ENCODE data around the gene ACVR1C. TPM values are rescaled to one million over a fixed set of nuclear protein-coding genes. Genes with fewer than 3 reads are reported as not detected.
A peak's percentile ranks its signal among the peaks of the same experiment; 100 is the strongest.

The ACVR1C gene
- total and polyA plus RNA-seq, 2 donors (not counting 1 experiment from before 2014, with no cell fraction given), result 0.24 to 0.52 TPM

DNA sequence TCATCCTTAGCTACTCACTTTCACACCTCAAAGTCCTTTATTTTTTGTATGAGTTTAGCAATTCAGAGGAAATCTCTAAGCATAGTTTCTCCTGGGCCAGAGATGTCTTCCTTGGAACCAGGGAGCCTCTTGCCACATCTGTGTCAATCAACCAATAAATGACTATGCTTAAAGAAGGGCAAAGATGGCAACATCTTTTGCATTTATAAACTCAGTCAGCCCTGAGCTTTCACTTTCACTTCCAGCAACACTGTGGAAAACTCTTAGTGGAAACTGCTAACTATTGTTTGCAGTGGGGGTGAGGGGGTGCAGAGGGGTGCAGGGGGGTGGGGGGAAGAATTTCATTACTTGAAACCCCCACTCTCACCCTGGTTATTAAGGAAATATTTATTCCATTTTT is 3.4 kb downstream of the ACVR1C start:
- TF ChIP-seq EZH2 (IDR thresholded peaks at IDR 0.05; ENCODE audit: borderline replicate concordance, insufficient read depth, low read depth, low read length, poor library complexity, severe bottlenecking), result no peak
- TF ChIP-seq, protein P1, sequence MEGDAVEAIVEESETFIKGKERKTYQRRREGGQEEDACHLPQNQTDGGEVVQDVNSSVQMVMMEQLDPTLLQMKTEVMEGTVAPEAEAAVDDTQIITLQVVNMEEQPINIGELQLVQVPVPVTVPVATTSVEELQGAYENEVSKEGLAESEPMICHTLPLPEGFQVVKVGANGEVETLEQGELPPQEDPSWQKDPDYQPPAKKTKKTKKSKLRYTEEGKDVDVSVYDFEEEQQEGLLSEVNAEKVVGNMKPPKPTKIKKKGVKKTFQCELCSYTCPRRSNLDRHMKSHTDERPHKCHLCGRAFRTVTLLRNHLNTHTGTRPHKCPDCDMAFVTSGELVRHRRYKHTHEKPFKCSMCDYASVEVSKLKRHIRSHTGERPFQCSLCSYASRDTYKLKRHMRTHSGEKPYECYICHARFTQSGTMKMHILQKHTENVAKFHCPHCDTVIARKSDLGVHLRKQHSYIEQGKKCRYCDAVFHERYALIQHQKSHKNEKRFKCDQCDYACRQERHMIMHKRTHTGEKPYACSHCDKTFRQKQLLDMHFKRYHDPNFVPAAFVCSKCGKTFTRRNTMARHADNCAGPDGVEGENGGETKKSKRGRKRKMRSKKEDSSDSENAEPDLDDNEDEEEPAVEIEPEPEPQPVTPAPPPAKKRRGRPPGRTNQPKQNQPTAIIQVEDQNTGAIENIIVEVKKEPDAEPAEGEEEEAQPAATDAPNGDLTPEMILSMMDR (IDR thresholded peaks at IDR 0.05), result no peak
- Mint-ChIP-seq H3K9me3 (ENCODE audit: insufficient read depth) (peaks cover 2% of the 10 kb centered on the region), H3K4me1 (peaks cover 23% of the 10 kb centered on the region), H3K27me3 (peaks cover 25% of the 10 kb centered on the region), H3K27ac (no peak overlapping the region), H3K4me3 (no peak overlapping the region)
- Histone ChIP-seq H2AFZ (ENCODE audit: insufficient read depth, low read depth, low read length, poor library complexity, severe bottlenecking) (peak overlapping the region; percentile 7), H3K36me3 (replicated peaks in 1 of 2; ENCODE audit: control extremely low read depth in 1 of 2, control insufficient read depth in 1 of 2, extremely low read depth in 1 of 2, insufficient read depth in 2 of 2, low read length in 1 of 2) (no peaks in the 10 kb centered on the region), H3K9me3 (ENCODE audit: control extremely low read depth in 1 of 3, control insufficient read depth in 2 of 3, insufficient read depth in 1 of 3, low read length in 2 of 3) (peaks cover 0 to 2% (median 0%) of the 10 kb centered on the region in 3 donors), H3K9ac (ENCODE audit: low read length) (no peak overlapping the region), H3K79me2 (ENCODE audit: control insufficient read depth, insufficient read depth, low read length) (no peaks in the 10 kb centered on the region), H4K20me1 (ENCODE audit: control insufficient read depth, insufficient read depth, low read length, poor library complexity, severe bottlenecking) (no peaks in the 10 kb centered on the region), H3K4me1 (ENCODE audit: control insufficient read depth in 2 of 2, insufficient read depth in 2 of 2, low read length in 2 of 2) (peaks cover 12 to 17% of the 10 kb centered on the region in 2 donors), H3K4me3 (ENCODE audit: control extremely low read depth in 1 of 5, extremely low read depth in 1 of 5, insufficient read depth in 1 of 5, low read depth in 2 of 5, low read length in 4 of 5) (no peak overlapping the region), H3K27me3 (replicated peaks in 1 of 4; ENCODE audit: control extremely low read depth in 1 of 4, control insufficient read depth in 3 of 4, insufficient read depth in 4 of 4, low read length in 3 of 4) (peaks cover 0 to 13% (median 2%) of the 10 kb centered on the region in 4 experiments), H3K27ac (ENCODE audit: low read length in 2 of 2) (no peak overlapping the region), H3K4me2 (replicated peaks; ENCODE audit: low read depth, low read length, poor library complexity, severe bottlenecking) (peak overlapping the region; percentile 7)
- DNase-seq (peak; percentile 6), ATAC-seq (ENCODE audit: low read depth) (no peak)
- ChIA-PET CTCF (interaction anchor here (0.6 to 1.7 kb wide), 5 partner anchors 27 to 397 kb away, joined by 3 to 4 read pairs (median 3); no protein-coding TSS in a partner anchor), POLR2A (no interaction called here)
- intact Hi-C loops (cut with micrococcal nuclease), result no loop called here

DNA sequence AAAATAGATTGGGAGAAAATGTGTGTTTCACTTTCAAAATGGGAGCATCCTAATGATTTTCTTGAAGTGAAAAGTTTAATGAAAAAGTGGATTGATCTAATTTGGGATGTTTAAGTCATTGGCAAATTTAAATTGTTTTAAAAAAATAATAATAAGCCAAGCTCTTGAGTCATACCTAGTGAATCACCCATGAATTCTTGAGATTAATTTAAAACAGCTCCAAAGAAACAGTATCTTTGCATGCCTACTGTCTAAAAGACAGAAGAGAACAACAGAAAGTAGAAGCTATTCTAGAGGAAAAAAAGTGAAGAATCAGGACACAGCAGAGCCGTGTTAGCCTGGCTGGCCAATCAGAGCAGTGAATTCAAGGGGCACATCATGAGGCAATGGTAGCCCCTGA is 7.7 kb downstream of the ACVR1C start:
- peaks cover 8% of the 10 kb centered on the region for H3K4me1 Mint-ChIP-seq
- H3K4me3 Mint-ChIP-seq, result no peak overlapping the region

More for the DNA sequence above, 7.7 kb downstream of the ACVR1C start:
- Mint-ChIP-seq H3K27me3 (peaks cover 35% of the 10 kb centered on the region), H3K9me3 (ENCODE audit: insufficient read depth) (peaks cover 2% of the 10 kb centered on the region), H3K27ac (no peak overlapping the region)
- H2AFZ ChIP-seq (ENCODE audit: insufficient read depth, low read depth, low read length, poor library complexity, severe bottlenecking), result no peak overlapping the region
- ChIA-PET POLR2A (no interaction called here), CTCF (interaction anchor here (1.1 to 1.6 kb wide), 2 partner anchors 8 to 319 kb away, joined by 3 to 4 read pairs; partner anchors contain the start of gene ACVR1C)
- no peak overlapping the region for H3K4me3 ChIP-seq (ENCODE audit: control extremely low read depth in 1 of 5, extremely low read depth in 1 of 5, insufficient read depth in 1 of 5, low read depth in 2 of 5, low read length in 4 of 5)
- H3K4me1 ChIP-seq (ENCODE audit: control insufficient read depth in 2 of 2, insufficient read depth in 2 of 2, low read length in 2 of 2), result peaks cover 0 to 3% of the 10 kb centered on the region in 2 donors
- DNase-seq (no peak), ATAC-seq (ENCODE audit: low read depth) (no peak)
- peaks cover 0 to 11% (median 0%) of the 10 kb centered on the region in 4 experiments for H3K27me3 ChIP-seq (replicated peaks in 1 of 4; ENCODE audit: control extremely low read depth in 1 of 4, control insufficient read depth in 3 of 4, insufficient read depth in 4 of 4, low read length in 3 of 4)
- no peak overlapping the region for H3K4me2 ChIP-seq (replicated peaks; ENCODE audit: low read depth, low read length, poor library complexity, severe bottlenecking)
- no peak overlapping the region for H3K27ac ChIP-seq (ENCODE audit: low read length in 2 of 2)
- peaks cover 0 to 2% (median 0%) of the 10 kb centered on the region in 3 donors for H3K9me3 ChIP-seq (ENCODE audit: control extremely low read depth in 1 of 3, control insufficient read depth in 2 of 3, insufficient read depth in 1 of 3, low read length in 2 of 3)
- no peaks in the 10 kb centered on the region for H3K36me3 ChIP-seq (replicated peaks in 1 of 2; ENCODE audit: control extremely low read depth in 1 of 2, control insufficient read depth in 1 of 2, extremely low read depth in 1 of 2, insufficient read depth in 2 of 2, low read length in 1 of 2)
- H3K79me2 ChIP-seq (ENCODE audit: control insufficient read depth, insufficient read depth, low read length), result no peaks in the 10 kb centered on the region
- H4K20me1 ChIP-seq (ENCODE audit: control insufficient read depth, insufficient read depth, low read length, poor library complexity, severe bottlenecking), result no peaks in the 10 kb centered on the region
- 83% methylated on average over 1 of the region's 1 CpG for WGBS (ENCODE audit: insufficient coverage)
- intact Hi-C loops (cut with micrococcal nuclease), result no loop called here
- no peak overlapping the region for H3K9ac ChIP-seq (ENCODE audit: low read length)
- TF ChIP-seq, protein P1 (IDR thresholded peaks at IDR 0.05), result no peak
- TF ChIP-seq EZH2 (IDR thresholded peaks at IDR 0.05; ENCODE audit: borderline replicate concordance, insufficient read depth, low read depth, low read length, poor library complexity, severe bottlenecking), result no peak
